Right lung (tissue), 5 donors: ENCODE measurements around the gene ZNF829. TPM values are rescaled to one million over a fixed set of nuclear protein-coding genes. Genes with fewer than 3 reads are reported as not detected.

Experiments used
- polyA plus RNA-seq, 5 donors: library from polyadenylated mRNA; unstranded; fragments of 120-200 nt; gene quantifications; one replicate each; pipeline versions ENCODE4 v1.2.1 to v1.2.3, GENCODE V29; 2013; ENCODE audit warnings: inconsistent platforms in 1 of 5, low replicate concordance in 1 of 5; ENCODE audit not compliant: insufficient read length in 5 of 5, insufficient read depth in 1 of 5

Gene ZNF829
- polyA plus RNA-seq, 5 donors, result 4.2 to 8.3 (median 7.0) TPM

Other genes with a start within 250 kb of the ZNF829 start
- 10 to 100 TPM; 11.2 to 18.2 (median 14.3) TPM for gene ZNF461, start 249.5 kb downstream of the ZNF829 start, polyA plus RNA-seq
- 10 to 100 TPM in 4 of 5 donors, 1 to 10 TPM in 1; 9.9 to 15.7 (median 12.7) TPM for gene ZNF567, start 228.7 kb downstream of the ZNF829 start, polyA plus RNA-seq
- gene ZNF850, start 143.5 kb downstream of the ZNF829 start, polyA plus RNA-seq, result 1 to 10 TPM; 2.8 to 6.0 (median 4.3) TPM
- 10 to 100 TPM in 4 of 5 donors, 1 to 10 TPM in 1; 8.8 to 15.7 (median 14.8) TPM for gene ZNF790, start 77.9 kb downstream of the ZNF829 start, polyA plus RNA-seq
- gene ZNF345, start 65.4 kb downstream of the ZNF829 start, polyA plus RNA-seq, result 10 to 100 TPM; 12.6 to 25.2 (median 23.5) TPM
- 10 to 100 TPM; 19.3 to 31.0 (median 27.9) TPM for gene ZNF568, start within 50 bp of the ZNF829 start, polyA plus RNA-seq
- gene ZNF420, start 162.1 kb upstream of the ZNF829 start, polyA plus RNA-seq, result 10 to 100 TPM; 14.5 to 24.8 (median 20.5) TPM